Calu3 (cell line): ENCODE measurements around the gene APMAP. TPM values are rescaled to one million over a fixed set of nuclear protein-coding genes. Genes with fewer than 3 reads are reported as not detected.

ENCODE experiments used
- BruUV-seq: library from RNA; stranded (reverse); fragments of 400-500 nt; replicated peaks from 2 replicates; lab custom pipeline; 2021; lab: Mats Ljungman, UMichigan
- CTCF ChIA-PET: fragments of 300-600 bp; sonication (Branson Sonifier 250); formaldehyde crosslinking; loops from one replicate; lab custom pipeline; 2022; ENCODE audit warnings: antibody characterized with exemption; lab: Charles Lee
- DNase-seq: peaks from one replicate; pipeline ENCODE4 v3.0.0; 2022
- H3K27ac Mint-ChIP-seq: one replicate; pipeline ENCODE4 v1.8.0; 2022; ENCODE audit warnings: mixed read lengths; ENCODE audit not compliant: unreplicated experiment
- H3K27me3 Mint-ChIP-seq: one replicate; pipeline ENCODE4 v1.8.0; 2022; ENCODE audit warnings: mixed read lengths; ENCODE audit not compliant: unreplicated experiment
- H3K36me3 Mint-ChIP-seq: one replicate; pipeline ENCODE4 v1.8.0; 2022; ENCODE audit warnings: mild to moderate bottlenecking, moderate library complexity, mixed read lengths; ENCODE audit not compliant: insufficient read depth, unreplicated experiment
- H3K4me1 Mint-ChIP-seq: one replicate; pipeline ENCODE4 v1.8.0; 2022; ENCODE audit warnings: mild to moderate bottlenecking, low read depth, mixed read lengths; ENCODE audit not compliant: unreplicated experiment
- H3K4me3 Mint-ChIP-seq: one replicate; pipeline ENCODE4 v1.8.0; 2022; ENCODE audit warnings: mild to moderate bottlenecking, low read depth, moderate library complexity, mixed read lengths; ENCODE audit not compliant: unreplicated experiment
- H3K9me3 Mint-ChIP-seq: one replicate; pipeline ENCODE4 v1.8.0; 2022; ENCODE audit warnings: low read depth, mixed read lengths; ENCODE audit not compliant: unreplicated experiment
- intact Hi-C: fragments of 100-400 bp; cut with micrococcal nuclease; formaldehyde crosslinking; loops from one replicate; pipeline ENCODE4 v1.10.0; 2022; ENCODE audit not compliant: unreplicated experiment
- total RNA-seq: library from RNA; stranded (reverse); gene quantifications from 2 replicates; pipeline ENCODE4 v1.2.3, GENCODE V29; 2022
- TF ChIP-seq, protein P1 (sequence below): fragments of 200-600 bp; IDR thresholded peaks from one replicate; pipeline ENCODE4 v1.8.0; 2022; ENCODE audit warnings: antibody characterized with exemption; ENCODE audit not compliant: unreplicated experiment

The APMAP gene
- total RNA-seq, 1 experiment from 2014 or later, result 30.7 TPM

DNA sequence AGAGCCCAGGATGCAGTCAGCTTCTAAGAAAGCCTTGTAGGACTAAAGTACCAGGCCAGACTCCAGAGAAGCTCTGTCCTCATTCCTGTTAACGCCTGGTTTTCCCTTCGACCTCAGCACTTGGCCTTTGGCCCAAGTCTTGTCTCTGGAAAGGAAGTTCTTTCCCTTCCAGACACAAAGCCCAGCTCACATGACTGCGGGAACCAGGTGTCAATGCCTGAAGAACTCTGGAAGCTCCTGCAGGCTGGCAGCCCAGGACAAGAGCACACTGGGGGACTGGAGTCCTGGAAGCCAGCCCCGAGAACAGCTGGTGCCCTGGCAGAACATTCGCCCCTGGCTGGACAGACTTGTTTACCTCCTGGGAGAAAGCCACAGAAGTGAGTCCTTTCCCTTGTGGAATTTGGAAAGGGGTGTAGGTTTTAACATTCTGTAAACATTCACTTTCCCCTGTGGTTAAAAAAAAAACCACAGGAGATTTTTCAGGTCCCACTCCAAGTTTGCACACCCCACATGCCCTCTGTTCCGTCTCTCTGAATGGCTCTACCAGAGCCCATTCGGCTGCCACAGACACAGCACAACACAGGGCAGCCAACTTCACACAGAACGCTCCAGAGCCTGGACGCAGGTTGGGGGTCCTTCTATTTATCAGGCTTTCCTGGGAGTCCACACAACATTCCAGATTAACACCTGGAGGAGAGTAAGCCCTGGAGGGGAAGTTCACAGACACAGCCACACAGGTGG is 47.3 kb upstream of the APMAP start:
- no peaks in the 10 kb centered on the region for H3K36me3 Mint-ChIP-seq
- no peaks in the 10 kb centered on the region for H3K4me1 Mint-ChIP-seq
- BruUV-seq, result no TSS peak
- intact Hi-C loops, result no loop called here
- H3K4me3 Mint-ChIP-seq, result no peak overlapping the region
- DNase-seq, result no peak
- no peaks in the 10 kb centered on the region for H3K27me3 Mint-ChIP-seq
- no peak overlapping the region for H3K27ac Mint-ChIP-seq
- no peaks in the 10 kb centered on the region for H3K9me3 Mint-ChIP-seq
- CTCF ChIA-PET, result no interaction called here
- TF ChIP-seq, protein P1, sequence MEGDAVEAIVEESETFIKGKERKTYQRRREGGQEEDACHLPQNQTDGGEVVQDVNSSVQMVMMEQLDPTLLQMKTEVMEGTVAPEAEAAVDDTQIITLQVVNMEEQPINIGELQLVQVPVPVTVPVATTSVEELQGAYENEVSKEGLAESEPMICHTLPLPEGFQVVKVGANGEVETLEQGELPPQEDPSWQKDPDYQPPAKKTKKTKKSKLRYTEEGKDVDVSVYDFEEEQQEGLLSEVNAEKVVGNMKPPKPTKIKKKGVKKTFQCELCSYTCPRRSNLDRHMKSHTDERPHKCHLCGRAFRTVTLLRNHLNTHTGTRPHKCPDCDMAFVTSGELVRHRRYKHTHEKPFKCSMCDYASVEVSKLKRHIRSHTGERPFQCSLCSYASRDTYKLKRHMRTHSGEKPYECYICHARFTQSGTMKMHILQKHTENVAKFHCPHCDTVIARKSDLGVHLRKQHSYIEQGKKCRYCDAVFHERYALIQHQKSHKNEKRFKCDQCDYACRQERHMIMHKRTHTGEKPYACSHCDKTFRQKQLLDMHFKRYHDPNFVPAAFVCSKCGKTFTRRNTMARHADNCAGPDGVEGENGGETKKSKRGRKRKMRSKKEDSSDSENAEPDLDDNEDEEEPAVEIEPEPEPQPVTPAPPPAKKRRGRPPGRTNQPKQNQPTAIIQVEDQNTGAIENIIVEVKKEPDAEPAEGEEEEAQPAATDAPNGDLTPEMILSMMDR, result no peak

DNA sequence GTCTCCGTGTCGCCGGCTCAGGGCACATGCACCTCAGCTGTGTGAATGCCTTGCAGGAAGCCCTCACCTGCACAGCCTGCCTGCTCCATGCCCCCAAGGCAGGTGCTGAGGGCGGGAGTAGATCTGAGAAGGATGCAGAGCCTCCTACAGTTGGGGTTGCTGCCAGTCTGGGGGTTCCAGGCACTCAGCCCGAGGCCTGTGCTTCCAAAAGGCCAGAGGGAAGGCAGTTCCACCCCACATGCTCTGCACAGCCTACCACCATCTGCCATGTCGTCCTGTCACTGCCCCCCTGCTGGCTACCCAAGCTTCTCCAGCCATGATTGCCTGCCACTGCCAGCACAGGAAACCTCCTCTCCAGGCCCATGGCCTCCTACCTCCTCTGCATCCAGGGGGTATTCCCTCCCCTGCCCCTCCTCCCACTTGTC is 46.1 kb upstream of the APMAP start:
- intact Hi-C loops, result no loop called here
- no peak overlapping the region for H3K27ac Mint-ChIP-seq
- no peak for DNase-seq
- peaks cover 2% of the 10 kb centered on the region for H3K4me1 Mint-ChIP-seq
- BruUV-seq, result no TSS peak
- TF ChIP-seq, protein P1, result no peak
- CTCF ChIA-PET, result no interaction called here
- H3K4me3 Mint-ChIP-seq, result no peak overlapping the region
- no peaks in the 10 kb centered on the region for H3K36me3 Mint-ChIP-seq
- no peaks in the 10 kb centered on the region for H3K27me3 Mint-ChIP-seq
- H3K9me3 Mint-ChIP-seq, result no peaks in the 10 kb centered on the region

DNA sequence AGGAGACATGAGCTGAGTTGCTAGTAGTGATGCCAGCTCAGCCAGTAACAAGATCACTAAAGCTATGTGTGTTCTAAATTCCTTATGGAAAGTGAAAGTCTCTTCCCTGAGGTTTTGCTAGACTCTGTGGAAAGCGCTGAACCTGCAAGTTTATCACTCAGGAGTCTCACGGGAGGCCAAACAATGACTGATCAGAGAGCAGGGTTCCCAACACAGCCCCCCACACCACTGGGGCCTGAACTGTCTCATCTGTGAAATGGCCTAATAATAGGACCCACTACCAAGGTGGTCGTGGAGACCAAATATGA is 45.5 kb upstream of the APMAP start:
- no peak for DNase-seq
- BruUV-seq, result no TSS peak
- CTCF ChIA-PET, result no interaction called here
- TF ChIP-seq, protein P1, result no peak
- no peaks in the 10 kb centered on the region for H3K36me3 Mint-ChIP-seq
- H3K9me3 Mint-ChIP-seq, result no peaks in the 10 kb centered on the region
- H3K27me3 Mint-ChIP-seq, result no peaks in the 10 kb centered on the region
- H3K27ac Mint-ChIP-seq, result no peak overlapping the region
- intact Hi-C loops, result no loop called here
- H3K4me1 Mint-ChIP-seq, result peaks cover 7% of the 10 kb centered on the region
- no peak overlapping the region for H3K4me3 Mint-ChIP-seq

DNA sequence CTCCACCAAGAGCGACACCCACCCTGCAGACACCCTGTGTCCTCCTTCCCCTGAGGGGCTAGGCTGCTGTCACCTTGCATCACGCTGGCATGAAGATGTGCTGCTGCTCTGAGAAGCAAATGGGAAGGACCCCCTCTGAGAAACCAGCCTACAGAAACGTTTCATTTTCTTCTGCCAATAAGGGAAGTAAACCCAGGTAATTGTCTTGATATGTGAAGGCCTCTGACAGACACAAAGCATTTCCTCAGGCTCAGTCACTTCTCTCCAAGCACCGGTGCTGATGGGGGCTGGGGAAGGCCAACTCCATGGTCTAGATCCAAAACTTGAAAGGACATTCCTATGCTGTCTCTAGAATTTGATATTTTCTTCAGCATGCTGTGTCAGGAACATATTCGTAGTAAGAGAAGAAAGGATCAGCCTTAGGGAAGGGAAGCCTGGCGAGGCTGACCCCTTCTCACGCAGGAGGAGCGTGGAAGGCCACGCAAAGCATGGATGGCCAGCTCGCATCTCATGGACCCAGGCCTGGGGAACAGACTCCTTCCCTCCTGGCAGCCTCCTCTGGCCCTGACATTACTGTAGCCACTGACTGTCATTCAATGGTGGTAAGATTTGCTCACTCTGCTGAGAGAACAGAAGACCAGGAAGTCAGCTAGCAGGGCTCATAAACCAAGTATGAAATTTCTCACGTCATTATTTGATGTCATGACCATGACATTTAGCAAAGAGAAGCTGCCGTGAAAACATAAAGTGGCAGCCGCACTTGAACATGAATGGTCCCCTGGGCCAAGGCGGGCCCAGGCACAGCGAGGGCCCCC is 44.9 kb upstream of the APMAP start:
- CTCF ChIA-PET, result no interaction called here

More for the DNA sequence above, 44.9 kb upstream of the APMAP start:
- TF ChIP-seq, protein P1, result no peak
- Mint-ChIP-seq H3K36me3 (no peaks in the 10 kb centered on the region), H3K4me1 (peaks cover 9% of the 10 kb centered on the region), H3K27me3 (no peaks in the 10 kb centered on the region), H3K4me3 (no peak overlapping the region), H3K9me3 (no peaks in the 10 kb centered on the region), H3K27ac (no peak overlapping the region)
- DNase-seq, result no peak
- BruUV-seq, result no TSS peak
- intact Hi-C loops, result no loop called here
